Smooth muscle cell (in vitro differentiated cells): ENCODE data around the gene DYRK4. TPM values are rescaled to one million over a fixed set of nuclear protein-coding genes. Genes with fewer than 3 reads are reported as not detected.

ENCODE experiments used
- DNase-seq: peaks from one replicate; lab custom pipeline; 2025; ENCODE audit not compliant: unreplicated experiment; lab: John Stamatoyannopoulos, UW
- H2AFZ ChIP-seq: fragments of 200-600 bp; sonication (generic); 2 replicates; pipeline ENCODE4 v1.6.0; 2016; ENCODE audit warnings: antibody characterized with exemption, low read depth, mild to moderate bottlenecking
- H3F3A ChIP-seq: fragments of 200-600 bp; sonication (generic); 2 replicates; pipeline ENCODE4 v1.6.0; 2017; ENCODE audit warnings: antibody characterized with exemption, low read depth
- H3K27ac ChIP-seq: fragments of 200-600 bp; sonication (generic); 2 replicates; pipeline ENCODE4 v1.5.1; 2016; ENCODE audit warnings: low read depth, mild to moderate bottlenecking
- H3K27me3 ChIP-seq: fragments of 200-600 bp; sonication (generic); 2 replicates; pipeline ENCODE4 v1.6.1; 2016; ENCODE audit warnings: low read depth, mild to moderate bottlenecking
- H3K36me3 ChIP-seq: fragments of 200-600 bp; sonication (generic); 2 replicates; pipeline ENCODE4 v1.5.1; 2016; ENCODE audit warnings: low read depth
- H3K4me1 ChIP-seq: fragments of 200-600 bp; sonication (generic); 2 replicates; pipeline ENCODE4 v1.5.1; 2016; ENCODE audit warnings: low read depth
- H3K4me2 ChIP-seq: fragments of 200-600 bp; sonication (generic); 2 replicates; pipeline ENCODE4 v1.6.0; 2016; ENCODE audit warnings: mild to moderate bottlenecking
- H3K4me3 ChIP-seq: fragments of 200-600 bp; sonication (generic); 2 replicates; pipeline ENCODE4 v1.5.1; 2016; ENCODE audit warnings: mild to moderate bottlenecking
- H3K79me2 ChIP-seq: fragments of 200-600 bp; sonication (generic); 2 replicates; pipeline ENCODE4 v1.6.0; 2016; ENCODE audit warnings: low read depth, mild to moderate bottlenecking
- H3K9ac ChIP-seq: fragments of 200-600 bp; sonication (generic); 2 replicates; pipeline ENCODE4 v1.6.0; 2016; ENCODE audit warnings: low read depth
- H3K9me3 ChIP-seq: fragments of 200-600 bp; sonication (generic); replicated peaks from 2 replicates; pipeline ENCODE4 v1.5.1; 2016; ENCODE audit warnings: low read depth
- H4K20me1 ChIP-seq: fragments of 200-600 bp; sonication (generic); 2 replicates; pipeline ENCODE4 v1.6.0; 2016; ENCODE audit warnings: low read depth
- WGBS: methylation state at CpG from one replicate; pipeline ENCODE4 v1.1.7; 2016; ENCODE audit warnings: low lambda C conversion rate; 5-methylcytosine and 5-hydroxymethylcytosine counted together
- polyA plus RNA-seq: library from polyadenylated mRNA; unstranded; fragments of >200 nt; fragmentation: Nextera tagmentation; extraction: Ambion mirVana; gene quantifications from 2 replicates; pipeline ENCODE4 v1.2.1, GENCODE V29; 2016
- total RNA-seq: library from RNA; depleted of rRNA; stranded (reverse); fragments of >200 nt; gene quantifications from 2 replicates; pipeline ENCODE4 v1.2.3, GENCODE V29; 2014
- TF ChIP-seq, protein P1 (sequence below): fragments of 200-600 bp; sonication (generic); IDR thresholded peaks from 2 replicates; pipeline ENCODE4 v1.5.1; 2017; ENCODE audit warnings: borderline replicate concordance, mild to moderate bottlenecking, antibody characterized with exemption; ENCODE audit not compliant: insufficient read depth, poor library complexity, severe bottlenecking

Gene DYRK4
- total and polyA plus RNA-seq, 2 experiments from 2014 or later = 27.1 to 61.6 TPM

DNA sequence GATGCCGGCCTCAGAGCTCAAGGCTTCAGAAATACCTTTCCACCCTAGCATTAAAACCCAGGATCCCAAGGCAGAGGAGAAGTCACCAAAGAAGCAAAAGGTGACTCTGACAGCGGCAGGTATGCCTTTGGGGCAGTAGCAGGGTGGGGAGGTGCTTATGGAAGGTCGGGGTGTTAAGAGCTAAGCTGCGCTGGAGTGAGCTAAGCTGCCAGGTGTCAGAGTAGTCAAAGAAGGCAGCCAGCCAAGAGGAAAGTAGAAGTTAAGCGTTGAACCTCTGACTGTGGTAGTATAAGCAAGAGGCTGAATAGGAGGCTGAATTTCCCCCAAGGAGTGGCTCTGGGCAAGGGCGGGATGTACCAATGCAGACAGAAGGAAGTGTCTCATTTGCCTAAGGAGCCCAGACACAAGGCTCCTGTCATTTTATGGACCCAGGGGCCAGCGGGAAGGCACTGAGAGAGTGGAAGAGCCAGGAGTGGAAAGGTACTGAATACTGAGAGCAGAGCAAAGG is 29.2 kb downstream of the DYRK4 start:
- Histone ChIP-seq H3K27me3 (peaks cover 11% of the 10 kb centered on the region), H3K27ac (no peak overlapping the region), H3K36me3 (no peaks in the 10 kb centered on the region), H4K20me1 (no peaks in the 10 kb centered on the region), H2AFZ (no peak overlapping the region), H3K9me3 (no peaks in the 10 kb centered on the region), H3F3A (no peaks in the 10 kb centered on the region), H3K4me3 (no peak overlapping the region), H3K4me1 (no peaks in the 10 kb centered on the region), H3K4me2 (no peak overlapping the region), H3K79me2 (no peaks in the 10 kb centered on the region), H3K9ac (no peak overlapping the region)
- WGBS = 88% methylated on average over 7 of the region's 7 CpGs
- TF ChIP-seq, protein P1, sequence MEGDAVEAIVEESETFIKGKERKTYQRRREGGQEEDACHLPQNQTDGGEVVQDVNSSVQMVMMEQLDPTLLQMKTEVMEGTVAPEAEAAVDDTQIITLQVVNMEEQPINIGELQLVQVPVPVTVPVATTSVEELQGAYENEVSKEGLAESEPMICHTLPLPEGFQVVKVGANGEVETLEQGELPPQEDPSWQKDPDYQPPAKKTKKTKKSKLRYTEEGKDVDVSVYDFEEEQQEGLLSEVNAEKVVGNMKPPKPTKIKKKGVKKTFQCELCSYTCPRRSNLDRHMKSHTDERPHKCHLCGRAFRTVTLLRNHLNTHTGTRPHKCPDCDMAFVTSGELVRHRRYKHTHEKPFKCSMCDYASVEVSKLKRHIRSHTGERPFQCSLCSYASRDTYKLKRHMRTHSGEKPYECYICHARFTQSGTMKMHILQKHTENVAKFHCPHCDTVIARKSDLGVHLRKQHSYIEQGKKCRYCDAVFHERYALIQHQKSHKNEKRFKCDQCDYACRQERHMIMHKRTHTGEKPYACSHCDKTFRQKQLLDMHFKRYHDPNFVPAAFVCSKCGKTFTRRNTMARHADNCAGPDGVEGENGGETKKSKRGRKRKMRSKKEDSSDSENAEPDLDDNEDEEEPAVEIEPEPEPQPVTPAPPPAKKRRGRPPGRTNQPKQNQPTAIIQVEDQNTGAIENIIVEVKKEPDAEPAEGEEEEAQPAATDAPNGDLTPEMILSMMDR = no peak
- DNase-seq = no peak

DNA sequence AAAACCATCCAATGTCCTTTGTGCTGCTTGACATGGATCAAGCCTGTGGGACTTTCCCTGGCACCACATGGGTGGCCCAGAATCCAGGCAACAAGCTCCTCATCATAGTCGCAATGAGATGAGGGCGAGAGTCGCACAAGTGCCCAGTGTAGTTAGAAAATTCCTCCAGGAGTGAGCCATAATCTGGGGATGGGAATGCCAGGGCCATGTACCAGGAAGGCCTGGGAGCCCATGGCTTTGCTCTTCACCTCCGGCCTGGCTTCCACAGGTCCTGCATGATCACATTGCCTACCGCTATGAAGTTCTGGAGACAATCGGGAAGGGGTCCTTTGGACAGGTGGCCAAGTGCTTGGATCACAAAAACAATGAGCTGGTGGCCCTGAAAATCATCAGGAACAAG is 33.9 kb downstream of the DYRK4 start:
- no peaks in the 10 kb centered on the region for H3K9me3 ChIP-seq
- no peak overlapping the region for H3K9ac ChIP-seq
- H3K36me3 ChIP-seq = no peaks in the 10 kb centered on the region
- H3K4me3 ChIP-seq = no peak overlapping the region
- H3K27me3 ChIP-seq = peaks cover 13% of the 10 kb centered on the region
- WGBS = 96% methylated on average over 6 of the region's 6 CpGs
- H3K79me2 ChIP-seq = no peaks in the 10 kb centered on the region
- TF ChIP-seq, protein P1 = no peak
- DNase-seq = no peak
- H4K20me1 ChIP-seq = no peaks in the 10 kb centered on the region
- no peak overlapping the region for H2AFZ ChIP-seq
- H3K4me2 ChIP-seq = no peak overlapping the region
- H3K27ac ChIP-seq = no peak overlapping the region
- H3K4me1 ChIP-seq = no peaks in the 10 kb centered on the region
- no peaks in the 10 kb centered on the region for H3F3A ChIP-seq

DNA sequence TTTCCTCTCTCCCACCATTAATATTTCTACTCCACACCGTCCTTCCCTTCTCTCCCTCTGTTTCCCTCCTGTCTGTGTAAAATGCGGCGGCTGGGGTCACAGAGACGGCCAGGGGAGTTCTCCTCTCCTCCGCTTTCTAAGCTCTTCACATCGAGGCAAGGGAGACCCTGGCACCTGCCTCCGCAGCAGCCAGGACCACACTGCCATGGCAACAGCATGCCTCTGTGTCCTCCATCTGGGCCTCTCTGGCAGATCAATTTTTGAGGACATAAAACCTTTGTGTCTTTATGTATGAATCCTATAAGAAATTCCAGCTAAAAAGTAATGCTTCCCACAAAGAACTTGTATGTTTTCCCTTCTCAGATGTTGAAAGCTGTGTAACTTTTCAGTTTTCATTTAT is 41.4 kb downstream of the DYRK4 start:
- Histone ChIP-seq H3K9me3 (no peaks in the 10 kb centered on the region), H3K36me3 (no peaks in the 10 kb centered on the region), H3K9ac (no peak overlapping the region), H3K4me2 (no peak overlapping the region), H3K4me3 (no peak overlapping the region), H2AFZ (no peak overlapping the region), H3K79me2 (peaks cover 14% of the 10 kb centered on the region), H3K27me3 (peaks cover 42% of the 10 kb centered on the region), H3F3A (no peaks in the 10 kb centered on the region), H3K27ac (no peak overlapping the region), H3K4me1 (peaks cover 10% of the 10 kb centered on the region), H4K20me1 (no peaks in the 10 kb centered on the region)
- DNase-seq = no peak
- 76% methylated on average over 7 of the region's 7 CpGs for WGBS
- TF ChIP-seq, protein P1 = no peak

DNA sequence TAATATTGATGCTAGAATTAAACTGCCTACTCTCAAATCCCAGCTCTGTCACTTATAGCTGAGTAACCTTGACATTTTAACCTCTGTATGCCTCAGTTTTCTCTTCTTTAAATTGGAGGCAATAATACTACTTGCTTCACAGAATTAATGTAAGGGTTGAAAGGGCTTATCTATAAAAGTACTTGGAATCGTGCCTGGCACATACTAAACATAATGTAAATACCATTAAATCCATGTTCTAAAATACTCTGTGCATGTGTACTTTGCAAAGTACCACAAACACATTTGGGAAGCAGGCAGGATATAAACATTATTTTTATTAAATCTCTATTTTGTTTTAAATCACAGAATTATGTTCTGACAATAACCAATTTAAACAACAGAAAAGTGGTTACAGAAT is 41.9 kb downstream of the DYRK4 start:
- Histone ChIP-seq H3K79me2 (peaks cover 14% of the 10 kb centered on the region), H3K9me3 (no peaks in the 10 kb centered on the region), H3K36me3 (no peaks in the 10 kb centered on the region), H3K9ac (no peak overlapping the region), H3K4me2 (no peak overlapping the region), H3K4me1 (peaks cover 10% of the 10 kb centered on the region), H3K4me3 (no peak overlapping the region), H2AFZ (no peak overlapping the region), H3F3A (no peaks in the 10 kb centered on the region), H4K20me1 (no peaks in the 10 kb centered on the region), H3K27me3 (peaks cover 42% of the 10 kb centered on the region), H3K27ac (no peak overlapping the region)
- TF ChIP-seq, protein P1 = no peak
- no peak for DNase-seq
- 20% methylated on average over 1 of the region's 1 CpG for WGBS
